ENCODE data around the gene GRHL3.

- TF ChIP-seq EZH2 (IDR thresholded peaks at IDR 0.05; ENCODE audit: insufficient read depth, poor library complexity, severe bottlenecking) (no peak), EZH2phosphoT487 (IDR thresholded peaks at IDR 0.05; ENCODE audit: insufficient read depth, low read depth) (no peak)
Measured at GRCh38 chr1:24349891-24350290, 30.7 kb downstream of the GRHL3 start.
